Left ventricle myocardium inferior (tissue), 1 donor: Measurements from ENCODE around the gene MGME1. TPM values are rescaled to one million over a fixed set of nuclear protein-coding genes. Genes with fewer than 3 reads are reported as not detected.

Experiments
- DNase-seq: peaks from one replicate; pipeline ENCODE4 v3.0.0-alpha.2; 2020
- H3K27ac ChIP-seq: fragments of 200-600 bp; replicated peaks from 2 replicates; pipeline ENCODE4 v1.8.0; 2021
- H3K27me3 ChIP-seq: fragments of 200-600 bp; 2 replicates; pipeline ENCODE4 v1.8.0; 2021; ENCODE audit warnings: low read depth
- H3K36me3 ChIP-seq: fragments of 200-600 bp; 2 replicates; pipeline ENCODE4 v1.8.0; 2021
- H3K4me1 ChIP-seq: fragments of 200-600 bp; 2 replicates; pipeline ENCODE4 v1.8.0; 2021
- H3K4me3 ChIP-seq: fragments of 200-600 bp; 2 replicates; pipeline ENCODE4 v1.8.0; 2021; ENCODE audit warnings: mild to moderate bottlenecking, moderate library complexity
- H3K9me3 ChIP-seq: fragments of 200-600 bp; replicated peaks from 2 replicates; pipeline ENCODE4 v1.8.0; 2021
- intact Hi-C: fragments of 100-400 bp; cut with micrococcal nuclease; formaldehyde crosslinking; loops from one replicate; pipeline ENCODE4 v1.11.0; 2022
- total RNA-seq: library from RNA; stranded (reverse); fragmentation: NEBNext Ultra II Directional; extraction: Animal tissue kit (Norgen Biotek cat#: 25700); gene quantifications from one replicate; pipeline ENCODE4 v1.2.1, GENCODE V29; 2021
- TF ChIP-seq, protein P1 (sequence below): fragments of 200-600 bp; IDR thresholded peaks from 2 replicates; pipeline ENCODE4 v1.8.0; 2021; ENCODE audit warnings: antibody characterized with exemption, mild to moderate bottlenecking, borderline replicate concordance
- donor health status: DM: no; HTN: yes; CAD: no; lungs with severe emphysema.

The MGME1 gene
- total RNA-seq, 1 donor from 2014 or later, result 13.6 TPM

- H3K4me1 ChIP-seq, result peaks cover 90% of the 10 kb centered on the region
- intact Hi-C loops, result no loop called here
- TF ChIP-seq, protein P1, sequence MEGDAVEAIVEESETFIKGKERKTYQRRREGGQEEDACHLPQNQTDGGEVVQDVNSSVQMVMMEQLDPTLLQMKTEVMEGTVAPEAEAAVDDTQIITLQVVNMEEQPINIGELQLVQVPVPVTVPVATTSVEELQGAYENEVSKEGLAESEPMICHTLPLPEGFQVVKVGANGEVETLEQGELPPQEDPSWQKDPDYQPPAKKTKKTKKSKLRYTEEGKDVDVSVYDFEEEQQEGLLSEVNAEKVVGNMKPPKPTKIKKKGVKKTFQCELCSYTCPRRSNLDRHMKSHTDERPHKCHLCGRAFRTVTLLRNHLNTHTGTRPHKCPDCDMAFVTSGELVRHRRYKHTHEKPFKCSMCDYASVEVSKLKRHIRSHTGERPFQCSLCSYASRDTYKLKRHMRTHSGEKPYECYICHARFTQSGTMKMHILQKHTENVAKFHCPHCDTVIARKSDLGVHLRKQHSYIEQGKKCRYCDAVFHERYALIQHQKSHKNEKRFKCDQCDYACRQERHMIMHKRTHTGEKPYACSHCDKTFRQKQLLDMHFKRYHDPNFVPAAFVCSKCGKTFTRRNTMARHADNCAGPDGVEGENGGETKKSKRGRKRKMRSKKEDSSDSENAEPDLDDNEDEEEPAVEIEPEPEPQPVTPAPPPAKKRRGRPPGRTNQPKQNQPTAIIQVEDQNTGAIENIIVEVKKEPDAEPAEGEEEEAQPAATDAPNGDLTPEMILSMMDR, result no peak
- H3K4me3 ChIP-seq, result peak overlapping the region; percentile 10
- H3K27me3 ChIP-seq, result no peaks in the 10 kb centered on the region
- no peaks in the 10 kb centered on the region for H3K36me3 ChIP-seq
- peak overlapping the region; percentile 58 for H3K27ac ChIP-seq
- DNase-seq, result no peak
- no peaks in the 10 kb centered on the region for H3K9me3 ChIP-seq
Observed at GRCh38 chr20:17961587-17961940, 7.3 kb upstream of the MGME1 start.

DNA sequence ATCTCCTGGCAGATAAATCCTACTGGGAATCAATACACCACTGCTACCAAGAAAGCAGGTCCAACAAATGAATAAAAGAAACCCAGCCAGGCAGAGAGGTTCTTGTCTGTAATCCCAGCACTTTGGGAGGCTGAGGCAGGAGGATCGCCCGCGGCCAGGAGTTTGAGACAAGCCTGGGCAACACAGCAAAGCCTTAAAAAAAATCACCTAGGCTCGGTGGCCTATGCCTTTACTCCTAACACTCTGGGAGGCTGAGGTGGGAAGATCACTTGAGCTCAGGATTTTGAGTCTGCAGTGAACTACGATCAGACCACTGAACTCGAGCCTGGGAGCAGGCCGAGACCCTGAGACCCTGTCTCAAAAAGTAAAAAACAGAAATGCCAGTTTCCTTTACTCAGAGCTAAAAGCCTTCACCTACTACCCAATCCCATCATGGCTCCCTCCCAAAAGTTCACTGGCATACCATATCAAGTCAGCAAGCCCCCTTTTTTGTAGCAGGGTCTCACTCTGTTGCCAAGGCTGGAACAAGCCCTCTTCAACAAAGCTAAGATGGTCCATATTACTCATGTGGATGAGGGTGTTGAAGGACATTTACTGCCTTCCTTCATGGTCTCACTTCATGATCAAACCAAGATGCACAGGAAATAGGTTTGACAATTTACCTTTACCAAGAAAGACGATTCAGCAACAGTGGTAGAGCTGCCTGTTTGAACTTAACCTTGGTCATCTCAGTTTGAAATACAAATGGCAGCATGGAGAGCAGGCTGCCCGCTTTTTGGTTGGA, 5.5 kb upstream of the MGME1 start:
- peak overlapping the region; percentile 58 for H3K27ac ChIP-seq
- H3K36me3 ChIP-seq, result no peaks in the 10 kb centered on the region
- no peak overlapping the region for H3K4me3 ChIP-seq
- no peak for DNase-seq
- intact Hi-C loops, result no loop called here
- no peaks in the 10 kb centered on the region for H3K27me3 ChIP-seq
- TF ChIP-seq, protein P1, result no peak
- no peaks in the 10 kb centered on the region for H3K9me3 ChIP-seq
- peaks cover 96% of the 10 kb centered on the region for H3K4me1 ChIP-seq

DNA sequence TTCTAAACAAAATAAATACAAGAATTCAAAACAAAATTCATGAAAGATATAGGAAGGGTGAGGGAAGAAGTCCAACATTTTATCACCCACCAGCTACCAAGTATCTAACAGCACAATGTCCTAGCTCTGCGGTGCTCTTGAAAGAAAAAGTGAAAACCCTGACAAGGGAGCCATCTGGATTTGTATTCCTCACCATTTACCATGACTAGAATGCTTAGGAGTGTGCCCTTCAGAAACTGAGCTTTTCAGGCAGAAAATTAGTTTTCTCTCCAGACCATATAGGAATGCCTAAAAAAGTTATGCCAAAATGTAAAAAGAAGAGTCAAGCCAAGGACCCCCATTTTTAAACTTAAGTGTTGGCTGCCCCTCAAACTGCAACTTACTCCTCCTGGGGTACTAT, 4.7 kb upstream of the MGME1 start:
- no peaks in the 10 kb centered on the region for H3K27me3 ChIP-seq
- H3K4me1 ChIP-seq, result peaks cover 91% of the 10 kb centered on the region
- H3K27ac ChIP-seq, result no peak overlapping the region
- H3K4me3 ChIP-seq, result no peak overlapping the region
- intact Hi-C loops, result no loop called here
- no peaks in the 10 kb centered on the region for H3K36me3 ChIP-seq
- H3K9me3 ChIP-seq, result no peaks in the 10 kb centered on the region
- DNase-seq, result no peak
- TF ChIP-seq, protein P1, result no peak

- Histone ChIP-seq H3K27ac (no peak overlapping the region), H3K27me3 (no peaks in the 10 kb centered on the region), H3K9me3 (no peaks in the 10 kb centered on the region), H3K36me3 (no peaks in the 10 kb centered on the region), H3K4me3 (no peak overlapping the region), H3K4me1 (peaks cover 91% of the 10 kb centered on the region)
- intact Hi-C loops, result no loop called here
- TF ChIP-seq, protein P1, result no peak
- DNase-seq, result no peak
Observed at GRCh38 chr20:17964632-17965031, 4.2 kb upstream of the MGME1 start.

DNA sequence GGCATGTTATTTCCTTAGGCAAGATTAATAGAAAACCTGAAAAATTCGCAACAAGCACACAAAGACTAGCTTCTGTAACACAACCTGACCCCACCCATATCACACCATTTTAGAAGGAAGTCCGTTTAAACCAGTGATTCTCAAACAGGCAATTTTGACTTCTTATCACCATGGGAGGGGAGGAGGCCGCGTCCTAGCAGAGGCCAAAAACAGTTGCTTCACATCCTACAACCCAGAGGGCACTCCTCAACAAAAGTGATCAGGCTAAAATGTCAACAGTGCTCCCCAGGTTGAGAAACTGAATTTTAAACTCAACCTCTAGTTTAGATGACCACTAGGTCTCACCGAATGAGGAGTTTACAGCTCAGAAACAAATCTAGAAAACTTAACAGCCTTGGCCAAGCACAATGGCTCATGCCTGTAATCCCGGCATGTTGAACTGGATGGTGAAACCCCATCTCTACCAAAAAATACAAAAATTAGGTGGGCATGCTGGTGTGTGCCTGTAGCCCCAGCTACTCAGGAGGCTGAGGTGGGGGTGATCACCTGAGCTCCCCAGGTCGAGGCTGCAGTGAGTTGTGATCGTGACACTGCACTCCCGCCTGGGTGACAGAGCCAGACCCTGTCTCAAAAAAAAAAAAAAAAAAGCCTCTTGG, 3.6 kb upstream of the MGME1 start:
- intact Hi-C loops, result no loop called here
- TF ChIP-seq, protein P1, result no peak
- Histone ChIP-seq H3K9me3 (no peaks in the 10 kb centered on the region), H3K4me1 (peaks cover 92% of the 10 kb centered on the region), H3K4me3 (peak overlapping the region; percentile 95), H3K27ac (peak overlapping the region; percentile 99), H3K36me3 (no peaks in the 10 kb centered on the region), H3K27me3 (no peaks in the 10 kb centered on the region)
- DNase-seq, result no peak
